ENCODE measurements around the gene MAB21L1. TPM values are rescaled to one million over a fixed set of nuclear protein-coding genes. Genes with fewer than 3 reads are reported as not detected.

Gene MAB21L1
- total RNA-seq, 1 experiment from 2014 or later, result not detected

DNA sequence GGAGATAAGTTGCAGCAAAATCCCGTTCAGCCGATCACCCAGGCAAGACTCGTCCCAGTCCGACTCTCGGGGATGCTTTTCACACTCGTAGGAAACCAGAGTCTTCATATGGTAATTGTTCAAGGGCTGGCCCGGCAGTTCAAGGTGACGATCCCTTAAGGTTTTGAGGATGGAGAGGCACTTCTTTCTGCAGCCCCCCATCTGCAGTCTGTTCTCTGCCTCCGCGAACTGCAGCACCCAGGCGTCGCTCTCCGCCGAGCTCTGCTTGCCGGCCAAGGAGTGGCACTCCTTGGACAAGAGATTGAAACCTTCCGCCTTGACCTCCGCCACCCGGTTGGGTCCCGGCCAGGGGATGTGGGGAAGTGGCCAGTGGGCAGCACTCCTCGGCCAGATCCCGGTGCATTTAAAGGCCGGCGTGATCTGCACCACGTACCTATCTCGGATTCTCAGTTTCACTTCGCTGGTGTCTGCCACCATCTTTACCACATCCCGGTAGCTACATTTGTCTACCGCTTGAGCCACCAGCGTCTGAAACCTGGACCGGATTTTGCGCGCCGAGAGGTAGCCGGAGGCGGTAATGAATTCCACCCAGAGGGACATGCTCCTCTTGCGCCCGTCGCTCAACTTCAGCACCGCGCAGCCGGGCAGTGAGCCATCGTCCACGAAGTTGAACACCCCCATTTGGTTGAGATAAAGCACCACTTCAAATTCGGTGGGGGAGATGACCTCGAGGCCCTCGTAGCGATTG is 1.1 kb downstream of the MAB21L1 start:
- Mint-ChIP-seq H3K4me1 (peaks cover 54 to 63% of the 10 kb centered on the region in 2 experiments), H3K9me3 (no peaks in the 10 kb centered on the region; a peak in 1 of 5 replicates), H3K27me3 (ENCODE audit: low read depth) (peaks cover 99% of the 10 kb centered on the region), H3K27ac (peak overlapping the region in 1 of 3 experiments; percentile 27; a peak in 1 of 7 replicates), H3K36me3 (ENCODE audit: insufficient read depth in 1 of 3, low read depth in 3 of 3) (peaks cover 0 to 3% (median 0%) of the 10 kb centered on the region in 3 experiments; a peak in 2 of 7 replicates), H3K4me3 (peak overlapping the region; percentile 64 to 84)
- H3T11ph ChIP-seq (ENCODE audit: low read length), result no peak overlapping the region
- H2AK5ac ChIP-seq (ENCODE audit: insufficient read length, low read length), result no peak overlapping the region
- H3K14ac ChIP-seq (ENCODE audit: insufficient read depth, low read length), result no peak overlapping the region
- no peak overlapping the region for H2BK15ac ChIP-seq (ENCODE audit: low read depth, low read length)
- peaks cover 40% of the 10 kb centered on the region for H3K23me2 ChIP-seq (ENCODE audit: insufficient read length, low read depth, low read length, poor library complexity, severe bottlenecking)
- no peak overlapping the region for H3K23ac ChIP-seq (ENCODE audit: insufficient read length, low read depth, low read length)
- no peak overlapping the region for H3K27ac ChIP-seq (ENCODE audit: insufficient read length, low read depth, low read length)
- H3K4me2 ChIP-seq (ENCODE audit: insufficient read depth, insufficient read length, low read length), result peak overlapping the region; percentile 87
- H3K9ac ChIP-seq (ENCODE audit: extremely low read depth, insufficient read length, low read length), result no peak overlapping the region
- H4K91ac ChIP-seq (ENCODE audit: insufficient read length, low read depth, low read length), result no peak overlapping the region
- no peaks in the 10 kb centered on the region for H3K79me2 ChIP-seq (ENCODE audit: insufficient read depth, low read length)
- H2BK120ac ChIP-seq (ENCODE audit: low read depth, low read length, poor library complexity, severe bottlenecking), result no peak overlapping the region
- H2BK20ac ChIP-seq (ENCODE audit: low read depth, low read length, poor library complexity, severe bottlenecking), result no peak overlapping the region
- no peak overlapping the region for H2BK12ac ChIP-seq (ENCODE audit: insufficient read length, low read depth, low read length)
- WGBS (ENCODE audit: extremely low coverage, insufficient read length, low lambda C conversion rate), result no CpG with 5 or more reads among the region's 47 CpGs
- no peaks in the 10 kb centered on the region for H4K20me1 ChIP-seq (ENCODE audit: control insufficient read depth, insufficient read depth, insufficient read length)
- H4K5ac ChIP-seq (ENCODE audit: insufficient read length, low read depth, low read length), result no peak overlapping the region
- H4K8ac ChIP-seq (replicated peaks; ENCODE audit: insufficient read length, low read depth, low read length), result no peak overlapping the region
- H3K9me3 ChIP-seq (ENCODE audit: control insufficient read depth, low read depth, low read length), result no peaks in the 10 kb centered on the region
- no peak overlapping the region for H3K4ac ChIP-seq (ENCODE audit: low read depth, low read length)
- no peak for TF ChIP-seq CTCF (conservative IDR thresholded peaks at IDR 0.05)
- no peak overlapping the region for H2BK5ac ChIP-seq (ENCODE audit: insufficient read length, low read length)
- no peak overlapping the region for H3K56ac ChIP-seq (ENCODE audit: insufficient read length, low read depth, low read length)
- no peak overlapping the region for H2AFZ ChIP-seq (ENCODE audit: low read length)
- no peaks in the 10 kb centered on the region for H3K79me1 ChIP-seq (ENCODE audit: insufficient read depth, low read depth, low read length, poor library complexity, severe bottlenecking)
- H3K27me3 ChIP-seq (ENCODE audit: insufficient read depth, low read length), result peaks cover 61% of the 10 kb centered on the region
- H3K4me1 ChIP-seq (ENCODE audit: insufficient read depth, low read length), result peaks cover 2% of the 10 kb centered on the region; the same call in 1 of the 2 replicates
- DNase-seq, result peak; percentile 67
- no peak overlapping the region for H3K18ac ChIP-seq (ENCODE audit: insufficient read length, low read depth, low read length)

Data from H9 (cell line).